Measurements from ENCODE around the gene MYDGF.

MYDGF gene

DNA sequence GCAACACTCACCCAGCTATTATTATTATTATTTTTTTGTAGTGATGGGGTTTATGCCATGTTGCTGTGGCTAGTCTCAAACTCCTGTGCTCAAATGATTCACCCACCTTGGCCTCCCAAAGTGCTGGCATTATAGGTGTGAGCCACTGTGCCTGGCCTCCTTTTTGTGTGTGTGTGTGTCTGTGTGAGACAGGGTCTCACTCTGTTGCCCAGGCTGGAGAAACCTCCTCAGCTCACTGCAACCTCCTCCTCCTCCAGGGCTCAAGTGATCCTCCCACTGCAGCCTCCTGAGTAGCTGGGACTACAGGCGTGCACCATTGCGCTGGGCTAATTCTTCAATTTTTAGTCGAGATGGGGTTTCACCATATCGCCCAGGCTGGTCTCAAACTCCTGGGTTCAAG, 3.6 kb upstream of the MYDGF start:
- DNase-seq = no peak

DNA sequence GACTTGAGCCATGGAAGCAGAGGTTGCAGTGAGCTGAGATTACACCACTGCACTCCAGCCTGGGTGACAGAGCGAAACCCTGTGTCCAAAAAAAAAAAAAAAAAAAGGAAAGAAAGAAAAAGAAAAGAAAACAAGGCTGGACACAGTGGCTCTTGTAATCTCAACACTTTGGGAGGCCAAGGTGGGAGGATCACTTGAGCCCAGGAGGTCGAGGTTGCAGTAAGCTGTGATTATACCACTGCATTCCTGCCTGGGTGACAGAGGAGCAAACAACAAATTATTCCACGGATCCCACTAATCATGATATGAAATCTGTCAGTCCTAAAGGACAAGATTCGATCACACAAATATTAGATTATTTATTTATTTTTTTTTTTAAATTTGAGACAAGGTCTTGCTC, 3.1 kb upstream of the MYDGF start:
- no peak for DNase-seq

DNA sequence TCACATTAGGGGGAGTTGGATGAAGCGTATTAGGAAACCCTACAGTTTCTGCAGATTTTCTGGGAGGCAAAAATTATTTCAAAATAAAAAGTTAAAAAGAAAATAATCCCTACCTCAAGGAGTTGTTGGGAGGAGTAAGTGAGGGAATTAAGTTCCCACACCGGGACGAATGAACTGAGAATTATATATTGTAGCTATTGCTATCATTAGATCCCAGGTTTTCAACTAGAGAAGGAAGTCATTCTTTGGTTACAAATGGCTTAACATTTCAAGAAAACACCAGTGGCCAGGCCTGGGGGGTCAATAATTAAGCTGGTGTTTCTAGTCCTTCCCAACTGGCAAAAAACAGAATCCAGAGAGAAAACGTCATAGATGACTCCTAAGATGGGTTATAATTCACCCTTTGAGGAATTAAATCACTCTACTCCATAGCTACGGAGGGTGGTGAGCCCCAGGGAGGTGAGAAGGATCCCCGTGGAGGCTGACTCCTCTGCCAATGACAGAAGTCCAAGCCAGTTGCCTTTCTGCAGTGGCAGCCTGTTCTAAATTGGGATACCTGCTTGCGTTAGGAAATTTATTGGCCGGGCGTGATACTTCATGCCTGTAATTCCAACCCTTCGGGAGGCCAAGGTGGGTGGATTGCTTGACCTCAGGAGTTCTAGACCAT, 1.2 kb upstream of the MYDGF start:
- no peak for DNase-seq

DNA sequence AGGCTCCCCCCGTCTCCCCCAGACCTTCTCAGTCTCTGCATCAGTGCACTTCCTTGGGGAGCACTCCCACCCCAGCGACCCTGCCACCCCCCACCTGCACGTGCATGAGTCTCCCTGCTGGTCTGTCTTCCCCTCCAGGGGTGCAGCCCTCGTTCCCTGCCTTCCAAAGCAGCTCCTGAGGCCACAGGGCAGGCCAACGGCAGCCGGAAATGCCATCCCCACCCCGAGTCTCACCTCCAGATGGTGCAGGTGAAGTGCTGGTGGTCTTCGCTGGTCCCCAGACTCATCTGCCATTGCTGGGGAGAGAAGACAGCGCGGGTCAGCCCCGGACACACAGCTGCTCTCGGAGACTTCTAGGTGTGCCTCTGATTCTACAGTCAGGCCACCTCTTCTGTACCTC, 5.5 kb downstream of the MYDGF start:
- DNase-seq = no peak

DNA sequence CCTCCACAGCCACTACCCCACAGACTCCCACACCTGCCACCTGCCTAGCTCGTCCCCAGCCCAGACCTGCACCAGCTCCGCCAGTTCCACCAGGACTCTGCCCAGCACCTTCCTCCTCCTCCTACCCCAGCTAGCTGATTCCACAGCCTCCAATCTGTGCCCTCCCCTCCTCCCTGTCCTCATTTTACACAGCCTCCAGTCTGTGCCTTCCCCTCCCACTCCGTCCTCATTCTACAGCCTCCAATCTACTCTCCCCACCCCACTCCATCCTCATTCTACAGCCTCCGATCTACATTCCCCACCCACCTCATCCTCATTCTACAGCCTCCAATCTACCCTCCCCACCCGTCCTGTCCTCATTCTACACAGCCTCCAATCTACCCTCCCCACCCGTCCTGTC, 7.3 kb downstream of the MYDGF start:
- DNase-seq = no peak

DNA sequence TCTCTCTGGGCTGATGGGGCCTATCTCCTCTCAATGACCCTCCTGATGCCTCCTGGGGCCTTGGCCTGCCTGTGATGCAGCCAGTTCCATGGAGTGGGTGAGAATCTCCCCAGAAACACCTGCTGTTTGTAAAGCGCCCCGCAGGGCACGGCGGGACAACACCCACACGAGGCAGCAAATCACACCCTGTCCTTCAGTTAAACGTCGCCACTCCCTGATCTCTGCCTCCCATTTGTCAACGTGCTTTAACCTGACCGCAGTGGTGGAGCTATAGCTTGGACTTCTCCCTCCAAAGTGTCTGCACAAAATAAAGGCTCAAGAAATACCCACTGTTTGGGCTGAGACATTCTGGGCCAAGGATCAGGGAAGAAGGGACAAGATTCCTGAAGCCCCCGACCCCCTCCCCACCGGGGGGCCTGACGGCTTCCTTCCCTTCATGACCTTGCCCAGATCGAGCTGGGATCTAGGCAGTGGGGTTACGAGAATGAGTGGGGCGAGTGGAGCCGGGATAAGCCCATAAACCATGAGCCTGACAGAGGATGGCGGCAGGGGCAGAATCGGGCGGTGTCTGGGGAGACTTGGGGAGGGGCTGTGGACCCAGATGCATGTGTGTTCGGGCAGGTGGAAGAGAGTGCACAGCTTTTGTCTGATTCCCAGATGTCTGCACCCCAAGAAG, 8.0 kb downstream of the MYDGF start:
- DNase-seq = no peak

DNA sequence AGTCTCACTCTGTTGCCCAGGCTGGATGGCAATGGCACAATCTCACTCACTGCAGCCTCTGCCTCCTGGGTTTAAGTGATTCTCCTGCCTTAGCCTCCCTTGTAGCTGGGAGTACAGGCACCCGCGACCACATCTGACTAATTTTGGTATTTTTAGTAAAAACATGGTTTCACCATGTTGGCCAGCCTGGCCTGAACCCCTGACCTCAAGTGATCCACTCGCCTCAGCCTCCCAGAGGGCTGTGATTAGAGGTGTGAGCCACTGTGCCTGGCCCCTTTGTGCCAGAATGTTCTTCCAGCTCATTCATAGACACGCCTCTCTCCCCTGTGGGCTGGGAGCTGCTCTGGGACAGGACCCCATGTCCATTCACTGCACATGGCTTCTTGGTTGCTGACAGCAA, 9.1 kb downstream of the MYDGF start:
- no peak for DNase-seq

DNA sequence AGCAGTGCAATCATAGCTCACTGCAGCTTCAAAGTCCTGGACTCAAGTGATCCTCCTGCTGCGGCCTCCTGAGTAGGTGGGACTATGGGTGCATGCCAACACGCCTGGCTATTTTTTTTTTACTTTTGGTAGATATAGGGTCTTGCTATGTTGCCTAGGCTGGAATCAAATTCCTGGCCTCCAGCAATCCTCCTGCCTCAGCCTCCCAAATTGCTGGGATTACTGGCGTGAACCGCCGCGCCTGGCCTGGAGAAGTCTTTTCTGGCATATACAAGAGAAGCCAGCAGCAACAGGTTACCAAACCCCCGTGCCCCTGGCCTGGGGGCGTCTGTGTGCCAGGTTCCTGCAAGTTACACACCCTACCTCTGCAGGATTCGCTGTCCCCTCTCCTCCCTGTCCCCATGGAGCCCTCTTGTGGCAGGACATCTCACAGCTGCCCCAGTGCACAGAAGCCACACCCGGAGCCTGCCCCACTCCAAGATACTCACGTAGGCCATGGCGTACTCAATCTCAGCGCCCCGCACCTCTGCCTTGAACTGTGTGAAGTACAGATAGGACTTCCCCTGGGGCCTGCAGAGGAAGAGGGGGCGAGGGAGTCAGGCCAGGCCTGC, 9.9 kb downstream of the MYDGF start:
- DNase-seq = no peak

DNA sequence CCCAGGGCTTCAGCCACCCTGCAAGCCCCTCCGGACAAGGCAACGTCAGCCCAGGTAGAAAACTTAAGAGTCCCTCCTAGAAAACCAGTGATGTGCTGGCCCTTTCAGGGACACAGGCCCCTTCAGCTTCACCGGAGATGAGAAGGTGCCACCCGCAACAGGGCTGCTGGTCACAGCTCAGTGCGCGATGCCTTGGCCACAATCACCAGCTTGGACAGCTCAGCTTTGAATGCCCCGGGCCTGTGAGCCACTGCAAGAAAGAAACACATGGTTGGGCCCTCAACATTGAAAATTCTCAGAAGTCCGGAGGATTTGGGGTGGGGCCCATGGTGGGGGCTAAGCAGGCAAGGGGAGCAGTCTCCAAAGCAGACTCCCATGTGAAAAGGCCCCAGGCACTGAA, 12.3 kb downstream of the MYDGF start:
- no peak for DNase-seq

DNA sequence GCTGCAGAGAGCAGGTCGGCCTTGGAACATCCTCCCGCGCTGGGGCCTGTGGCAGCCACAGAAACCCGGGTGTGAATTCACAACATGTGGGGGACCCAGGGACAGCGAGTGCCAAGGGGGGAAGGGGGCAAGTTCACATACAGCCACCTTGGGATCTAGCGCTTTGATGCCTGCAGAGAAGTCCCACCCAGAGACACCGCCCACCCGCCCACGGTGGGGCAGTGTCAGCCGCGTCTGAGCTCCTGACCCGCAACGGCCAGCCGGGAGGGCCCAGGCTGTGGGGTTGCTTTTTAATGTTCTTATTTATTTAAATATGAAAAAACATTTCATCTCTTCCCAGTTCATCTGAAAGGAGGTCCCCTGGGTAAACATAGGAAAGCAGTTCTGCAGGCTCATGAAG, 12.9 kb downstream of the MYDGF start:
- DNase-seq = no peak

DNA sequence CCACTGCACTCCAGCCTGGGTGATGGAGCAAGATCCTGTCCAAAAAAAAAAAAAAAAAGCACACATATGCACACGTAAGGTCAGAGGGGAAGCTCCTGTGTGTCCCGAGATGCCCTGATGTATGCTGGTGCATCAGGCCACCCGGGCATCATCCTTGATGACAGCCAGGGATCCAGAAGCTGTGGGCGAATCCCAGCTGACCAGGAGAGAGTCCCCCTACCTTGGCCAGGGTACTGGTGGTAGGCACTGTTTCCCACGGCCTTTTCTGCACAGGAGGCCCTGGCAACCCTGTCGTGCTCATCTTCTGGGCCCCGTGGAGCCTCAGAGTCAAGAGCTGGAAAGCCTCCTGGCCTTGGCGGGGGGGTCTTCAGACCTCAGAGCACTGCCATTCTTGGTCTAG, 14.0 kb downstream of the MYDGF start:
- no peak for DNase-seq

DNA sequence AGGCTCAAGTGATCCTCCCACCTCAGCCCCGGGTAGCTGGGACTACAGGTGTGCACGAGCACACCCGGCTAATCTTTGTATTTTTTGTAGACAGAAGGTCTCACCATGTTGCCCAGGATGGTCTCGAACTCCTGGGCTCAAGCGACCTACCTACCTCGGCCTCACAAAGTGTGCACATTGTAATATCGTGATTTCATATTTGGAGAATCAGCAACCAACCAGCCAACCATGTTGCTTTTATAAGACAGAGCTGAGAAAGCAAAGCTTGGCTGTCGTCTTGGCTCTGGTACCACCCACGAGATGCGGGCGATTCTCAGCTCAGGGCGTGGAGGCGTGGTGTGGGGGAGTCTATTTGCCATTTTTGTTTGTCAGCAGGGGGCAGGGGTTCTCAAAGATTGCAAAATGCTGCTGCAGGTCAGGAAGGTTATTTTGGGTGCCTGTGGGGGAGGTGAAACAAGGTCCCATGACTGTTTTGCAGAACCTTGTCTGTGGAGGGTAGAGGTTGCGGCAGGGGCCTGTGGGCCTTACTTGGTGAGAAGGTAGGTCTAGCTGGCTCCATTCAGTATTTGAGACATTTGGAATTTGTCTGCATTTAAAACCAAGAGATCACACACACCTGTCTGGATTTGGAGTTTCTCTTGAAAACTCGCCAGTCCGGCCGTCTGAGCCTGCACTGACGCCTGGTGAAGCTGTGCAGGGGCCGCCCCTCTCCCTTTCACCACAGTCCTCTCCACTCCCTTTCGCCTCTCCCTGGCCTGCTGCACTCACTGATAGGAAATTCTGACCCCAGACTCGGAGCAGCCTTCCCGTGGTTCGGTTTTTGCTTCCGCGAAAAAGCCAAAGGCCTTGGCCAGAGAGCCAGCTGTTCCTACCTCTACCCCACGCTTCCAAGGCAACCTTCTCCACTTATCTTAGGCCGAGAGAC, 15.4 kb downstream of the MYDGF start:
- DNase-seq = no peak

DNA sequence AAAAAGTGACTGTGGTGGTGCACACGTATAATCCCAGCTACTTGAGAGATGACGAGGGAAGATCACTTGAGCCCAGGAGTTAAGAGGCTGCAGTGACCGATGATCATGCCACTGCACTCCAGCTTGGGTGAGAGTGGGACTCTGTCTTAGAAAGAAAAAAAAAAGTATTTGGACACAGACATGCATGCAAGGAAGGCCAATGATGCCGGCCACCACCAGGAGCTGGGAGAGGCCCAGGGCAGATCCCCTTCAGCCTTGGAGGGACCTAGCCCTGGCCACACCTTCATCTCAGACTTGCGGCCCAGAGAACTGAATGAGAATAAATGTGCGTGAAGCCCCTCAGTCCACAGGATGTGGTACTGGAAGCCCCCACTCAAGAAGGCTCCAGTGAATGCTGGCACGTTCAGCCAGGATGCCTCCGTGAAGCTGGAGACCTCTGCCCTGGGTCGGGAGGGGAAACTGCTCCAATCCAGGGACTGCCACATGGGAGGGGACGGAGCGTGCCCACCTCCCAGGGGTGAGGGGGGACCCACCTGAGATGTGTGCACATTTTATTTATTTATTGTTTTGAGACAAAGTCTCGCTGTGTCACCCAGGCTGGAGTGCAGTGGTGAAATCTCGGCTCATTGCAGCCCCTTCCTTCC, 16.2 kb downstream of the MYDGF start:
- no peak for DNase-seq

DNA sequence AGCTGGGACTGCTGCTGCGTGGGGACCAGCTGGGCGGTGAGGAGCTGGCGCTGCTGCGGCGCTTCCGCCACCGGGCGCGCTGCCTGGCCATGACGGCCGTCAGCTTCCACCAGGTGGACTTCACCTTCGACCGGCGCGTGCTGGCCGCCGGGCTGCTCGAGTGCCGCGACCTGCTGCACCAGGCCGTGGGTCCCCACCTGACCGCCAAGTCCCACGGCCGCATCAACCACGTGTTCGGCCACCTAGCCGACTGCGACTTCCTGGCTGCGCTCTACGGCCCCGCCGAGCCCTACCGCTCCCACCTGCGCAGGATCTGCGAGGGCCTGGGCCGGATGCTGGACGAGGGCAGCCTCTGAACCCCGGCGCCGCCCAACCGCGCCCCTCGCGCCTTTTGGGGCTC, 18.1 kb downstream of the MYDGF start:
- DNase-seq = no peak

DNA sequence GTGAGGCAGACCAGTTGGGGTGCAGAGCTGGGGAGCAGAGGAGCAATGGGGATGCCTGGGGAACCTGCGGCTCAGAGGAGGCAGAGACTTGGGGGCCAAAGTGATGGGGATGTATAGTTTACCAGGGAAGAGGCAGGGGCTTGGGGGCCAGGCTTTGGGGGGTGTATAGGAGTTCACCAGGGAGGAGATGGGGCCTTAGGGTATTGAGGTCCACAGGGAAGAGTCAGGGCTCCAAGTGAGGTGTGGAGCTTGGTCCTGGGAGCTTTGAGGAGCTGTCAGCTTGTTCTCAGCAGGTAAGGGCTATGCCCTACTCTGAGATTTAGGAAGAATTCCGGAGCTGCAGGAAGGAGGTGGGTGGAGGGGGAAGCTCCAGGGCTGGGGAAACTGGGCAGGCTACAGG, 20.0 kb downstream of the MYDGF start:
- DNase-seq = no peak

DNA sequence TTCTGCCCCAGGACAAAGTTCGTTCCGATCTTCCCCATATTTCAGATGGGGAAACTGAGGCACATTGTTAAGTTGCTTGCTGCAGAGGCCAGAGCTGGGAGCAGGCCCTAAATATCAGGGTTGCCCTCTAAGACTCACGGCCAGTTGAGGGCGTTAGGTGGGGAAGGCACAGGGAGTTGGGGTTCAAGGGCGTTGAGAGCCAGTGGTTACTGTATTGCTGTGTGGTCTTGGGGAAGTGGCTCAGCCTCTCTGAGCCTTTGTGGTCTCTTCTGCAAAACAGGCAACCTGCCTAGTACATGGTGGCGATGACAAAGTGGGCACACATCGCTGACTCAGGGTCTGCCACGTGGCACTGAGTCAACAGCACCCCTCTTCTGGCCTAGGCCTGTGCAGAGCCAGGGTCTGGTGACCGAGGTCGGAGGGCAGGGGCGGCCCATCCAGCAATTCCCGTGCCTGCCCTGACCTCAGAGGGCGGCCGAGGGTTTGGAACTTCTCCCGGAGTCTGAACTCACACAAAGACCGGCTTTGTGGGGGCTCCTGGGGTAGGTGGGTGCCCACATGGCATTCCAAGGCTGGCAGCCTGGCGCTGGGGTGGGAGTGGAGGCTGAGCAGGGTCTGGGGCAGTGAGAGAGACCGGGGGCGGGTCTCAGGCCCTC, 20.6 kb downstream of the MYDGF start:
- no peak for DNase-seq

DNA sequence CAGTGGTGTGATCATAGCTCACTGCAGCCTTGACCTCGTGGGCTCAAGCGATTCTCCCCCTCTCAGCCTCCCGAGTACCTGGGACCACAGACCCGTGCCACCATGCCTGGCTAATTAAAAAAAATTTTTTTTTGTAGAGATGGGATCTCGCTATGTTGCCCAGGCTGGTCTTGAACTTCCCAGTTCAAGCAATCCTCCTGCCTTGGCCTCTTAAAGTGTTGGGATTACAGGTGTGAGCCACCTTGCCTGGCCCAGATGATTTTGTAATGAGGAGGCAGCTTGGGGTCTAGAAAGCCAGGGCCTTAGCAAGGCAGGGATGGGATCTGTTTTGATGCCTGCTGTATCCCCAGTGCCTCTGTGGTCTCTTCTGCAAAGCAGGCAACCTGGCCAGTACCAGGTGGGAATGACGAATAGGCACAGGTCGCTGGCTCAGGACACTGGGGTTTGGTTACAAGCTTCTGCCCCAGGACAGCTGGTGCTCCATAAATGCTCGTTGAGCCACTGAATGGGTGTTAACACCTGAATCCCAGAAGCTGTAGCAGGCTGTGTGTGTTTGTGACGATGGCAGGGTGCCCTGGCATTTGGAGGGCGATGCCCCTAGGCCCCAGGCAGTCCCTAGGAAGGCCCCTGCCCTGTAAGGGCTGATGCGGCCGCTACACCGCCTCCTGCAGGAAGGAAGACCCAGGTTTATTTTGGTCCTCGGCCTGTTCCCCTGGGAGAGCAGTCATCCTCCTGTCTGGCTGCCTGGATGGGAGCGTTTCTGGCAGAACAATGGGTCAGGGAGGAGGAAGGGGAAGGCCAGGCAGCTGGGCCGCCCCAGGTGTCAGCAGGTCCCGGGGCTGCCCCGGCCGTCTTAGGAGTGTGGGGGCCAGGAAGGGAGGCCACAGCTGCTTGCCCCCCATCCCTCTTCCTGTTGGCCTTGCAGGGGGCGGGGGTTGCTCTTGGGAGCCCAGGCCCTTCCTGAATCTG, 22.2 kb downstream of the MYDGF start:
- DNase-seq = no peak

DNA sequence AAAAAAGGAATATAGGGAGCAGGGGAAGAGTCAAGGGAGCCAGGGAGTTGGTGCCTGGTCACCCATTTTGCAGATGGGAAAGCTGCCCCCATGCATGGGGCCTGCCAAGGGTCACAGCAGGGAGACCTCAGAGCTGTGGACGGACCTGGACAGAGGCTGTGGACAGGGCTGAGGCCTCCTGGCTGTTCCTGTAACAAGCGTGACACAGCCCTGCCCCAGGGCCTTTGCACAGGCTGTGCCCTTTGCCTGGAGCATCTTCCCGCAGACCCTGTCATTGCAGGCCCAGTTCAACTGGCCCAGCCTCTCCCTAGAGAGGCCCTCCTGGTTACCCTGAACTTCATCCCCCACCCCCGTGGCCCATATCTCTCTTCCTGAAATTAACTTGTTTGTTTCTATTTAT, 24.4 kb downstream of the MYDGF start:
- no peak for DNase-seq

DNA sequence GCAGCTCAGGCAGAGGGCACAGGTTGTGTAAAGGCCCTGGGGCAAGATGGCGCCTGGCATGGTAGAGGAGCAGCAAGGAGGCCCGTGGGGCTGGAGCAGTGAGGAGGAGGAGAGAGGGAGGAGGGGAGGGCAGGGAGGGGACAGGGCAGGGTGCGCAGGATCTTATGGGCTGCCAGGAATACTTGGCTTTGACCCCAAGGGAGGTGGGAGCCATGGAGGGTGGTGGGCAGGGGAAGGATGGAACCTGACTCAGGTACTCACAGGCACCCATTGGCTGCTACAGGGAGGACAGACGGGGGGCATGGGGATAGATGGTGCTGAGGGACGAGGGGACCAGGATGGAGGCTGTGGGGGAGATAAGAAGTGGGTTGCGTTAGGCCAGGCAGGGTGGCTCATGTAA, 27.5 kb downstream of the MYDGF start:
- no peak for DNase-seq

DNA sequence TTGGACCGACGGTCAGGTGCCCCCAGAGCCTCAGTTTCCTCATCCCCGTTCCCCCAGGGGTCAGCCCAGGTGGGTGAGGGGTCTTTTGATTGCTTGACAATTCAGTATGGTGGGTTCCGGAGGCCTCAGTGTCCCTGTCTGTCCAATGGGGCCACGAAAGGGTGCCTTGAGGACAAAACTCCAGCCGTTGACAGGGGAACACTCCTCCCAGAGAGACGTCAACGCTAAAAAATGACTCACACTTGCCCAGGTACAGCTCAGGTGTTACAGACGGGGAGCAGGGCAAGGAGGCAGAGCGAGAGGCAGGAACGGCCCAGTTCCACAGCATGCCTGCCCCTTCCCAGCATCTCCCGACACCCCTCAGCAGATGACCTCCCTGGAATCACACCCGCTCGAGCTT, 29.0 kb downstream of the MYDGF start:
- no peak for DNase-seq
